K562 (cell line): ENCODE data around the gene TMLHE. TPM values are rescaled to one million over a fixed set of nuclear protein-coding genes. Genes with fewer than 3 reads are reported as not detected.

Source experiments
- ATAC-seq: fragments of 200-7000 bp; cut with Tn5 transposase; 3 replicates; pipeline ENCODE4 v1.9.1; 2020; ENCODE audit warnings: moderate library complexity
- BruUV-seq: library from RNA; stranded (reverse); fragments of 400-500 nt; replicated peaks from 2 replicates; lab custom pipeline; 2021; lab: Mats Ljungman, UMichigan
- CTCF ChIA-PET: fragments of 300-600 bp; formaldehyde crosslinking; extraction: SDS; loops from one replicate; lab custom pipeline; 2021; ENCODE audit warnings: low intra/inter-chr PET ratio; lab: Yijun Ruan, JAX
- POLR2A ChIA-PET: fragments of 300-600, 350-650 bp; sonication (Branson Sonifier 250); formaldehyde crosslinking; extraction: SDS; loops from one replicate; lab custom pipeline; 2021; ENCODE audit warnings: antibody characterized with exemption, inconsistent platforms; lab: Yijun Ruan, JAX
- DNase-seq, 4 experiments: peaks; one replicate each; pipeline versions ENCODE4 v3.0.0 to v3.0.0-alpha.2; 2011 to 2018; ENCODE audit warnings: low spot score in 3 of 4, mixed read lengths in 3 of 4; ENCODE audit errors: extremely low read depth in 1 of 4
- FAIRE-seq: peaks from 2 replicates; lab custom pipeline; 2011; peaks lifted over from hg19 to GRCh38; lab: Jason Lieb, UNC
- H2AFZ ChIP-seq: 2 replicates; pipeline ENCODE4 v1.6.0; 2011; ENCODE audit warnings: low read depth, low read length, control low read depth, inconsistent platforms
- H3K27ac ChIP-seq: fragments of 200-600 bp; 3 replicates; pipeline ENCODE4 v1.8.0; 2011; ENCODE audit warnings: low read depth, mild to moderate bottlenecking, control low read depth, inconsistent platforms, low read length, moderate library complexity, mixed read lengths; ENCODE audit errors: extremely low read depth
- H3K27me3 ChIP-seq, 2 experiments: fragments of 300-600 bp in 1 of 2; 2 replicates in 1 of 2; 3 replicates in 1 of 2; pipeline versions ENCODE4 v1.6.0 to v1.8.0; 2011; ENCODE audit warnings: inconsistent platforms in 2 of 2, low read length in 2 of 2, mild to moderate bottlenecking in 1 of 2, mixed read lengths in 1 of 2, moderate library complexity in 1 of 2; ENCODE audit not compliant: control insufficient read depth in 2 of 2, insufficient read depth in 2 of 2
- H3K36me3 ChIP-seq: fragments of 300-600 bp; 3 replicates; pipeline ENCODE4 v1.8.0; 2011; ENCODE audit warnings: mild to moderate bottlenecking, low read length, inconsistent platforms; ENCODE audit not compliant: control insufficient read depth, insufficient read depth
- H3K4me1 ChIP-seq, 2 experiments: fragments of 200-600 bp in 1 of 2; replicated peaks in 1 of 2; 2 replicates in 1 of 2; 3 replicates in 1 of 2; pipeline versions ENCODE4 v1.5.1 to v1.8.0; 2011; ENCODE audit warnings: inconsistent platforms in 2 of 2, low read length in 2 of 2, mild to moderate bottlenecking in 1 of 2, mixed read lengths in 1 of 2, moderate library complexity in 1 of 2; ENCODE audit not compliant: control insufficient read depth in 2 of 2, insufficient read depth in 2 of 2
- H3K4me2 ChIP-seq: 2 replicates; pipeline ENCODE4 v1.6.1; 2011; ENCODE audit warnings: low read length, control low read depth, inconsistent platforms, mixed read lengths; ENCODE audit not compliant: insufficient read depth
- H3K4me3 ChIP-seq: fragments of 200-600 bp; sonication (generic), shearing (Covaris generic); 2 replicates; pipeline ENCODE4 v1.5.1; 2016; ENCODE audit warnings: control low read depth, inconsistent platforms
- H3K79me2 ChIP-seq: fragments of 200-600 bp; 3 replicates; pipeline ENCODE4 v1.8.0; 2011; ENCODE audit warnings: low read length, inconsistent platforms; ENCODE audit not compliant: control insufficient read depth, insufficient read depth
- H3K9ac ChIP-seq, 2 experiments: 2 replicates each; pipeline versions ENCODE4 v1.6.0 to v1.6.1; 2011; ENCODE audit warnings: low read depth in 2 of 2, low read length in 2 of 2, control low read depth in 1 of 2, inconsistent platforms in 1 of 2, mild to moderate bottlenecking in 1 of 2, mixed read lengths in 1 of 2; ENCODE audit not compliant: insufficient read depth in 1 of 2
- H3K9me1 ChIP-seq: one replicate; pipeline ENCODE4 v1.6.0; 2011; ENCODE audit warnings: inconsistent platforms, mild to moderate bottlenecking, low read length, moderate library complexity; ENCODE audit not compliant: control insufficient read depth, insufficient read depth
- H3K9me3 ChIP-seq: replicated peaks from 2 replicates; pipeline ENCODE4 v1.5.1; 2011; ENCODE audit warnings: low read depth, low read length, inconsistent platforms; ENCODE audit not compliant: control insufficient read depth, insufficient read depth
- H4K20me1 ChIP-seq: replicated peaks from 2 replicates; pipeline ENCODE4 v1.6.1; 2011; ENCODE audit warnings: low read length, inconsistent platforms, mixed read lengths; ENCODE audit not compliant: control insufficient read depth, insufficient read depth
- GATA2 ChIP-seq: sonication (generic); formaldehyde crosslinking; IDR thresholded peaks from 2 replicates; pipeline ENCODE4 v1.4.0; 2020; ENCODE audit warnings: mild to moderate bottlenecking, missing genetic modification reagents
- MEF2A ChIP-seq: IDR thresholded peaks from 2 replicates; pipeline ENCODE4 v1.6.1; 2011; ENCODE audit warnings: low read depth, mild to moderate bottlenecking, low read length, moderate library complexity; ENCODE audit not compliant: control insufficient read depth
- RAD21 ChIP-seq, 2 experiments: fragments of 250-450 bp in 1 of 2; fragments of 450-650 bp in 1 of 2; sonication (Bioruptor Pico) in 1 of 2; formaldehyde crosslinking in 1 of 2; IDR thresholded peaks in 1 of 2; conservative IDR thresholded peaks in 1 of 2; 2 replicates each; pipeline versions ENCODE4 v1.4.0 to v1.8.0; 2020 to 2022; ENCODE audit warnings: mild to moderate bottlenecking in 2 of 2, moderate library complexity in 1 of 2
- SMARCA4 ChIP-seq: fragments of 450-650 bp; IDR thresholded peaks from 2 replicates; pipeline ENCODE4 v1.6.1; 2016
- ZNF407 ChIP-seq: fragments of 450-650 bp; IDR thresholded peaks from 2 replicates; pipeline ENCODE4 v1.6.1; 2016; ENCODE audit warnings: low read depth
- ZNF436 ChIP-seq: fragments of 250-450, 450-650 bp; sonication (Bioruptor Pico); formaldehyde crosslinking; IDR thresholded peaks from 2 replicates; pipeline ENCODE4 v1.7.0; 2020; ENCODE audit warnings: mild to moderate bottlenecking
- in situ Hi-C: fragments of 300-500 bp; cut with MboI; formaldehyde crosslinking; loops from 4 replicates; pipeline ENCODE4 v1.15.0; 2018; ENCODE audit warnings: inconsistent platforms, mixed read lengths
- intact Hi-C: fragments of 100-400 bp; cut with micrococcal nuclease; formaldehyde crosslinking; loops from 2 replicates; pipeline ENCODE4 v1.14.2; 2022
- polyA plus RNA-seq, 8 experiments: library from polyadenylated mRNA; depleted of rRNA in 4 of 8; stranded (reverse) in 5 of 8; unstranded in 3 of 8; fragments of >200 nt; fragmentation: Nextera tagmentation in 2 of 8; fragmentation: Illumina TruSeq in 1 of 8; extraction: Ambion mirVana in 2 of 8; extraction: Trizol in 1 of 8; gene quantifications; 2 replicates each; pipeline versions ENCODE4 v1.2.1 to v1.2.3, GENCODE V29; 2011 to 2014; ENCODE audit warnings: inconsistent platforms in 1 of 8, missing spikeins in 1 of 8
- total RNA-seq, 7 experiments: library from RNA; depleted of rRNA in 6 of 7; stranded (reverse); fragments of >200 nt in 6 of 7; fragmentation: Illumina TruSeq in 2 of 7; extraction: Trizol in 2 of 7; gene quantifications; 2 replicates each; pipeline versions ENCODE4 v1.2.1 to v1.2.3, GENCODE V29; 2011 to 2021; ENCODE audit warnings: low replicate concordance in 1 of 7
- TF ChIP-seq, protein P1 (sequence below), 2 experiments: fragments of 450-650 bp; conservative IDR thresholded peaks; 2 replicates each; pipeline ENCODE4 v1.6.1; 2017; ENCODE audit warnings: mild to moderate bottlenecking in 2 of 2, moderate library complexity in 2 of 2
- TF ChIP-seq, protein P2 (sequence below): sonication (generic); formaldehyde crosslinking; IDR thresholded peaks from 2 replicates; pipeline ENCODE4 v1.8.0; 2022; ENCODE audit warnings: mild to moderate bottlenecking, missing genetic modification reagents

The TMLHE gene
- total and polyA plus RNA-seq, 9 of the 15 experiments (the other 6 are each of a cell fraction or from before 2014, with no cell fraction given): 6.5 to 34.3 (median 17.9) TPM

DNA sequence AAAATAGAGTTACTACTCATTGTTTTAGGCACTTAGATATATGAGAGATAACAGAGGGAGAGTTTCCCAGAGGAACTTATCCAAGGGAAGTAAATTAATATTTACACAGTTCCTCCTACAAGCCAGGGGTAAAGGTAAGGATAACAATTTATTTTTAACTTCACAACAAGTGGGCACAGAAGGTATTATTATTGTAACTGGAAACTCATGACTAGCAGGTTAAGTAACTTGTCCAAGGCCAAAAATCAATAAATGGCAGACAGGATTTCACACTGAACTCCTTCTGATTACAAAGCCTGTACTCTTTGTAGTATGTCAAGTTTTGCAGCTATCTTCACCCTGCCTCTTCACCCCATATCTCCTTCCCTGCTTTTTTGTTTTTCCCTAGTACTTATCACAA is 107.5 kb downstream of the TMLHE start:
- no peak for ATAC-seq
- CTCF ChIA-PET: no interaction called here
- Histone ChIP-seq H3K27ac (no peak overlapping the region), H3K36me3 (peaks cover 19% of the 10 kb centered on the region; the same call in 1 of the 3 replicates), H3K4me2 (no peak overlapping the region), H2AFZ (no peak overlapping the region), H3K9ac (no peak overlapping the region), H3K9me1 (no peaks in the 10 kb centered on the region), H3K79me2 (no peaks in the 10 kb centered on the region), H3K9me3 (no peaks in the 10 kb centered on the region), H3K4me1 (no peaks in the 10 kb centered on the region), H3K4me3 (no peak overlapping the region), H4K20me1 (no peaks in the 10 kb centered on the region), H3K27me3 (no peaks in the 10 kb centered on the region)
- no TSS peak for BruUV-seq
- in situ Hi-C loops: no loop called here
- FAIRE-seq: no peak
- TF ChIP-seq RAD21 (CRISPR knock-in tag; conservative IDR thresholded peaks at IDR 0.05 in 1 of 2, IDR thresholded peaks at IDR 0.05 in 1 of 2): no peak
- no peak for TF ChIP-seq SMARCA4
- TF ChIP-seq GATA2 (CRISPR knock-in tag): no peak
- TF ChIP-seq ZNF436: no peak
- TF ChIP-seq ZNF407: no peak
- no peak for TF ChIP-seq MEF2A
- TF ChIP-seq, protein P1, sequence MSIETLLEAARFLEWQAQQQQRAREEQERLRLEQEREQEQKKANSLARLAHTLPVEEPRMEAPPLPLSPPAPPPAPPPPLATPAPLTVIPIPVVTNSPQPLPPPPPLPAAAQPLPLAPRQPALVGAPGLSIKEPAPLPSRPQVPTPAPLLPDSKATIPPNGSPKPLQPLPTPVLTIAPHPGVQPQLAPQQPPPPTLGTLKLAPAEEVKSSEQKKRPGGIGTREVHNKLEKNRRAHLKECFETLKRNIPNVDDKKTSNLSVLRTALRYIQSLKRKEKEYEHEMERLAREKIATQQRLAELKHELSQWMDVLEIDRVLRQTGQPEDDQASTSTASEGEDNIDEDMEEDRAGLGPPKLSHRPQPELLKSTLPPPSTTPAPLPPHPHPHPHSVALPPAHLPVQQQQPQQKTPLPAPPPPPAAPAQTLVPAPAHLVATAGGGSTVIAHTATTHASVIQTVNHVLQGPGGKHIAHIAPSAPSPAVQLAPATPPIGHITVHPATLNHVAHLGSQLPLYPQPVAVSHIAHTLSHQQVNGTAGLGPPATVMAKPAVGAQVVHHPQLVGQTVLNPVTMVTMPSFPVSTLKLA (conservative IDR thresholded peaks at IDR 0.05): no peak
- TF ChIP-seq, protein P2, sequence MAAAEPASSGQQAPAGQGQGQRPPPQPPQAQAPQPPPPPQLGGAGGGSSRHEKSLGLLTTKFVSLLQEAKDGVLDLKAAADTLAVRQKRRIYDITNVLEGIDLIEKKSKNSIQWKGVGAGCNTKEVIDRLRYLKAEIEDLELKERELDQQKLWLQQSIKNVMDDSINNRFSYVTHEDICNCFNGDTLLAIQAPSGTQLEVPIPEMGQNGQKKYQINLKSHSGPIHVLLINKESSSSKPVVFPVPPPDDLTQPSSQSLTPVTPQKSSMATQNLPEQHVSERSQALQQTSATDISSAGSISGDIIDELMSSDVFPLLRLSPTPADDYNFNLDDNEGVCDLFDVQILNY (CRISPR knock-in tag): no peak
- POLR2A ChIA-PET: no interaction called here
- intact Hi-C loops: no loop called here
- DNase-seq: no peak
